HL-60 (cell line): Measurements from ENCODE around the gene MFF.

Experiments used
- GABPA ChIP-seq: IDR thresholded peaks from 2 replicates; pipeline ENCODE4 v1.6.1; 2012; ENCODE audit warnings: low read depth
- POLR2AphosphoS5 ChIP-seq: IDR thresholded peaks from 2 replicates; pipeline ENCODE4 v1.6.1; 2012; ENCODE audit warnings: low read depth
- SPI1 ChIP-seq: IDR thresholded peaks from 2 replicates; pipeline ENCODE4 v1.6.1; 2012; ENCODE audit warnings: low read depth, mild to moderate bottlenecking, borderline replicate concordance
- TF ChIP-seq, protein P1 (sequence below): IDR thresholded peaks from one replicate; pipeline ENCODE4 v1.5.1; 2011; ENCODE audit warnings: low read length, control low read depth, inconsistent platforms; ENCODE audit not compliant: insufficient read depth
- TF ChIP-seq, protein P2 (sequence below): IDR thresholded peaks from 2 replicates; pipeline ENCODE4 v1.6.1; 2012; ENCODE audit warnings: low read depth; ENCODE audit not compliant: insufficient replicate concordance

DNA sequence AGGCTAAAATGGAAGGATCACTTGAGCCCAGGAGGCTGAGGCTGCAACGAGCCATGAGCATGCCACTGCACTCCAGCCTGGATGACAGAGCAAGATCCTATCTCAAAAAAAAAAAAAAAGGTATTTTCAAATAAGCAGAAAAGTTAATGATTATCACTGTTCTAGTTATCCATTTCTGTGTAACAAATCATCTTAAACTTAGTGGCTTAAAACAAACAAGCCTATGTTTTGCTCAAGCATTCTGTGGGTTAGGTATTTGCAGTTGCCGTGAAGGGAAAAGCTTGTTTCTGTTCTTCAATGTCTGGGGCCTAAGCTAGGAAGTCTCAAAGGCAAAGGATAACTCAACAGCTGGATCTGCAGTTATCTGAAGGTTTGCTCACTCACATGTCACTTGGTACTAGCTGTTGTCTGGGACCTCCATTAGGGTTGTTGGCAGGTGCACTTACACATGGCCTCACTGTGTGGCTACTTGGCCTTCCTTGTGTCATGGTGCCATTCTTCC lies 14.1 kb downstream of the MFF start:
- TF ChIP-seq, protein P1, sequence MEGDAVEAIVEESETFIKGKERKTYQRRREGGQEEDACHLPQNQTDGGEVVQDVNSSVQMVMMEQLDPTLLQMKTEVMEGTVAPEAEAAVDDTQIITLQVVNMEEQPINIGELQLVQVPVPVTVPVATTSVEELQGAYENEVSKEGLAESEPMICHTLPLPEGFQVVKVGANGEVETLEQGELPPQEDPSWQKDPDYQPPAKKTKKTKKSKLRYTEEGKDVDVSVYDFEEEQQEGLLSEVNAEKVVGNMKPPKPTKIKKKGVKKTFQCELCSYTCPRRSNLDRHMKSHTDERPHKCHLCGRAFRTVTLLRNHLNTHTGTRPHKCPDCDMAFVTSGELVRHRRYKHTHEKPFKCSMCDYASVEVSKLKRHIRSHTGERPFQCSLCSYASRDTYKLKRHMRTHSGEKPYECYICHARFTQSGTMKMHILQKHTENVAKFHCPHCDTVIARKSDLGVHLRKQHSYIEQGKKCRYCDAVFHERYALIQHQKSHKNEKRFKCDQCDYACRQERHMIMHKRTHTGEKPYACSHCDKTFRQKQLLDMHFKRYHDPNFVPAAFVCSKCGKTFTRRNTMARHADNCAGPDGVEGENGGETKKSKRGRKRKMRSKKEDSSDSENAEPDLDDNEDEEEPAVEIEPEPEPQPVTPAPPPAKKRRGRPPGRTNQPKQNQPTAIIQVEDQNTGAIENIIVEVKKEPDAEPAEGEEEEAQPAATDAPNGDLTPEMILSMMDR: no peak
- no peak for TF ChIP-seq POLR2AphosphoS5
- TF ChIP-seq SPI1: no peak
- TF ChIP-seq, protein P2, sequence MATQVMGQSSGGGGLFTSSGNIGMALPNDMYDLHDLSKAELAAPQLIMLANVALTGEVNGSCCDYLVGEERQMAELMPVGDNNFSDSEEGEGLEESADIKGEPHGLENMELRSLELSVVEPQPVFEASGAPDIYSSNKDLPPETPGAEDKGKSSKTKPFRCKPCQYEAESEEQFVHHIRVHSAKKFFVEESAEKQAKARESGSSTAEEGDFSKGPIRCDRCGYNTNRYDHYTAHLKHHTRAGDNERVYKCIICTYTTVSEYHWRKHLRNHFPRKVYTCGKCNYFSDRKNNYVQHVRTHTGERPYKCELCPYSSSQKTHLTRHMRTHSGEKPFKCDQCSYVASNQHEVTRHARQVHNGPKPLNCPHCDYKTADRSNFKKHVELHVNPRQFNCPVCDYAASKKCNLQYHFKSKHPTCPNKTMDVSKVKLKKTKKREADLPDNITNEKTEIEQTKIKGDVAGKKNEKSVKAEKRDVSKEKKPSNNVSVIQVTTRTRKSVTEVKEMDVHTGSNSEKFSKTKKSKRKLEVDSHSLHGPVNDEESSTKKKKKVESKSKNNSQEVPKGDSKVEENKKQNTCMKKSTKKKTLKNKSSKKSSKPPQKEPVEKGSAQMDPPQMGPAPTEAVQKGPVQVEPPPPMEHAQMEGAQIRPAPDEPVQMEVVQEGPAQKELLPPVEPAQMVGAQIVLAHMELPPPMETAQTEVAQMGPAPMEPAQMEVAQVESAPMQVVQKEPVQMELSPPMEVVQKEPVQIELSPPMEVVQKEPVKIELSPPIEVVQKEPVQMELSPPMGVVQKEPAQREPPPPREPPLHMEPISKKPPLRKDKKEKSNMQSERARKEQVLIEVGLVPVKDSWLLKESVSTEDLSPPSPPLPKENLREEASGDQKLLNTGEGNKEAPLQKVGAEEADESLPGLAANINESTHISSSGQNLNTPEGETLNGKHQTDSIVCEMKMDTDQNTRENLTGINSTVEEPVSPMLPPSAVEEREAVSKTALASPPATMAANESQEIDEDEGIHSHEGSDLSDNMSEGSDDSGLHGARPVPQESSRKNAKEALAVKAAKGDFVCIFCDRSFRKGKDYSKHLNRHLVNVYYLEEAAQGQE: no peak
- TF ChIP-seq GABPA: no peak
